Hematopoietic multipotent progenitor cell (in vitro differentiated cells): ENCODE measurements around the gene OR4C11. TPM values are rescaled to one million over a fixed set of nuclear protein-coding genes. Genes with fewer than 3 reads are reported as not detected.

Experiments used
- DNase-seq, 3 donors: peaks; one replicate each; pipeline ENCODE4 v3.0.0-alpha.2; 2011 to 2015; ENCODE audit warnings: low read depth in 2 of 3, low spot score in 2 of 3
- total RNA-seq: library from RNA; depleted of rRNA; stranded (reverse); fragments of >200 nt; gene quantifications from one replicate; pipeline ENCODE4 v1.2.3, GENCODE V29; 2012

OR4C11 gene, protein sequence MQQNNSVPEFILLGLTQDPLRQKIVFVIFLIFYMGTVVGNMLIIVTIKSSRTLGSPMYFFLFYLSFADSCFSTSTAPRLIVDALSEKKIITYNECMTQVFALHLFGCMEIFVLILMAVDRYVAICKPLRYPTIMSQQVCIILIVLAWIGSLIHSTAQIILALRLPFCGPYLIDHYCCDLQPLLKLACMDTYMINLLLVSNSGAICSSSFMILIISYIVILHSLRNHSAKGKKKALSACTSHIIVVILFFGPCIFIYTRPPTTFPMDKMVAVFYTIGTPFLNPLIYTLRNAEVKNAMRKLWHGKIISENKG
- not detected for total RNA-seq

- no peak for DNase-seq
Measured at GRCh38 chr11:55607545-55607944, at the start of gene OR4C11. Gene OR4C11, minus strand, starts transcription at chr11:55607645. Its CDS starts 3,272 bp downstream, at chr11:55604373.

DNA sequence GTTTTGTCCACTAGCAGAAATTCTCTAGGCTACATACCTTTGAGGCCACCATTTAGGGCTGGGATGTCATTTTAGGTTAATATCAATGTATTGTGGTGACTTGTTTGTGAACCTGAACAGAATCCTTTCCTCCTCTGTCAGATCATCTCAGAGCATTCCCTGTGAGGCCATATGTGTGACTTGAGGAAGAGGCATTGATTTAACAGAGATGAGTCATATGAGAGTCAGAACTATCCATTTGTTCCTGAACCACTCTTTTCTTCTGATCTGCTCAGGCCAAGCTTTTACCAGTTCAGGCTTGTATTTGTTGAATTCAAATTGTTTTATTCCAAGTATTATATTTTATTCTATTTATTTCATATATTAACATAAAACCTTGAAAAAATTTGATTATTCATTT, 47.7 kb upstream of the OR4C11 start:
- DNase-seq: no peak

GRCh38 chr11:55652560-55652959, 45.1 kb upstream of the OR4C11 start:
- DNase-seq: no peak

DNA sequence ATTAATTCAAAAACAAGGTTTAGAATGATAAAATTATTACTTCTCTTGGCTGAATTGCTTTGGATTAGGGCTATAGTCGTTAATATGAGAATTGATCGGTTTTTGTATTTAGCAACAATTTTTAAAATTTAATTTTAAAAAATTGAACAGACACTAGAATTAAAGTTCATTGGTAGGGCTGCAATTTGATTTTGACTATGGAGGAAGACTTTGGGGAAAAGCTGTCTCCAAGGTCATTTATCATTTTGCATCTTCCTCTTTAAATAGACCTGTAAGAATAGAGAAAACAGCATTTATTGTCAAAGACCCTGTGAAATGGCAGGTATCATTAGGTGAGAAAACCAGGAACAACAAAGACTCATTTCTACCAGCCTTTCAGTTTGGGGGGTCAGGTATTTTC, 40.6 kb upstream of the OR4C11 start, which contains the start of gene OR4S2:
Gene OR4S2, plus strand, starts transcription at position 301 of the 400 bp plus-strand sequence. CDS start 2,577 bp downstream, outside the sequence.
- DNase-seq: no peak

DNA sequence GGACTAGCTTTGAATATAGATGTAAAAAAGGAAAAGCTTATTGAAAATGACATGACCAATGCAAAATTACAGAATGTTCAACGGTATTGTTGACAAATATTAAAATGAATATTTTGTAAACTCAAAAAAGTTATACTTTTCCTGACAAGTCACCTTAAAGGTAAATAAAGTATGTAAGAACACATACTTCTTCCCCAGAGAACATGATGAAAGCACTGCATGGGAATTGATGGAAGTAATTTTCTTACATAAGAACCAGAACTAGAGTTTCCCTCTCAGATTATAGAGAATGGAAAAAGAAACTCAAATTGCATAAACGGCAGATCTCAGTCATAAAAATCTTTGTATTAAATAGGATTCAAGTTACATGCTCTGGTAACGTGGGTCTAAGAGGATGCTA, 27.4 kb upstream of the OR4C11 start, which contains the start of gene OR4P4:
Gene OR4P4, plus strand, starts transcription at position 301 of the 400 bp plus-strand sequence.
- DNase-seq: no peak

DNA sequence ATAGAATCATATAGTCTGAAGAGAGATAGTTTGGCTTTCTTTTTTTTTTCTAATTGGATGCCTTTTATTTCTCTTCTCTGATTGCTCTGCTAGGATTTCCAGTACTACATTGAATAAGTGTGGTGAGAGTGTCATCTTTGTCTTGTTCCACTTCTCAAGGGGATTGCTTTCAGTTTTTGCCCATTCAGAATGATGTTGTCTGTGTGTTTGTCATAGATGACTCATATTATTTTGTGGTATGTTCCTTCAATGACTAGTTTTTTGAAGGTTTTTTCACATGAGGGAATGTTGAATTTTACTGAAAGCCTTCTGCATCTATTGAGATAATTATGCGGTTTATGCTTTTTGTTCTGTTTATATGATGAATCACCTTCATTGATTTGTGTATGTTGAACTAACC, 17.1 kb upstream of the OR4C11 start:
- no peak for DNase-seq

DNA sequence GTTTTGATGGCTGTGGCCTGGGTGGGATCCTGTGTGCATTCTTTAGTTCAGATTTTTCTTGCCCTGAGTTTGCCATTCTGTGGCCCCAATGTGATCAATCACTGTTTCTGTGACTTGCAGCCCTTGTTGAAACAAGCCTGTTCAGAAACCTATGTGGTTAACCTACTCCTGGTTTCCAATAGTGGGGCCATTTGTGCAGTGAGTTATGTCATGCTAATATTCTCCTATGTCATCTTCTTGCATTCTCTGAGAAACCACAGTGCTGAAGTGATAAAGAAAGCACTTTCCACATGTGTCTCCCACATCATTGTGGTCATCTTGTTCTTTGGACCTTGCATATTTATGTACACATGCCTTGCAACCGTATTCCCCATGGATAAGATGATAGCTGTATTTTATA, 34.9 kb downstream of the OR4C11 start:
- DNase-seq: no peak

DNA sequence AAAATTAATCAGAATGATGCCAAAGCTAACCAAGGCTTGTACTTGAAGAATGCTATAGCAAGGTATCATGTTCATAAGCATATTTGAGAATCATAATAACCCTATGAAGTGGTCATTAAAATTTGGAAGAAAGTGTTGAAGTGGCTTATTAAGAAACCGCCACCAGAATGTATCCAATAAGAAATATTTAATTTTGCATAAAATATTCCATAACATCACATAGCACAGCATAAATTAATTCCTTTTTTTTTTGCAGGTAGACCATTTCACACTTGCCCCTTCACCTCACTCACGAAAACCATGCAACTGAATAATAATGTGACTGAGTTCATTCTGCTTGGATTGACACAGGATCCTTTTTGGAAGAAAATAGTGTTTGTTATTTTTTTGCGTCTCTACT, 35.6 kb downstream of the OR4C11 start, which contains the start of gene OR4C16:
Gene OR4C16, plus strand, starts transcription at position 301 of the 400 bp plus-strand sequence. Its CDS starts 0 bp downstream, at position 301.
- no peak for DNase-seq

- no peak for DNase-seq
Measured at GRCh38 chr11:55554169-55554568, 53.3 kb downstream of the OR4C11 start, which contains the start of gene OR4C15. Gene OR4C15, plus strand, starts transcription at chr11:55554469. Its CDS starts 0 bp downstream, at chr11:55554469.

Other genes with a start within 250 kb of the OR4C11 start
- not detected for gene OR4A15, start 239.7 kb downstream of the OR4C11 start, total RNA-seq
- not detected for gene OR4C15, start 53.2 kb downstream of the OR4C11 start, total RNA-seq
- gene OR4C16, start 35.5 kb downstream of the OR4C11 start, total RNA-seq: not detected
- not detected for gene OR4P4, start 27.5 kb upstream of the OR4C11 start, total RNA-seq
- not detected for gene OR4S2, start 40.7 kb upstream of the OR4C11 start, total RNA-seq
- gene OR4C6, start 54.6 kb upstream of the OR4C11 start, total RNA-seq: not detected
- gene OR5D13, start 165.8 kb upstream of the OR4C11 start, total RNA-seq: not detected
- not detected for gene OR5D14, start 187.9 kb upstream of the OR4C11 start, total RNA-seq
- gene OR5L1, start 203.7 kb upstream of the OR4C11 start, total RNA-seq: not detected
- not detected for gene OR5D18, start 212.0 kb upstream of the OR4C11 start, total RNA-seq
- not detected for gene OR5L2, start 219.6 kb upstream of the OR4C11 start, total RNA-seq
- gene OR5D16, start 231.1 kb upstream of the OR4C11 start, total RNA-seq: not detected